LHCN-M2 (cell line): ENCODE measurements around the gene MAG. TPM values are rescaled to one million over a fixed set of nuclear protein-coding genes. Genes with fewer than 3 reads are reported as not detected.
"Not testable (repeated sequence)": the region's sequence is repeated elsewhere in the genome, so short reads cannot be mapped to it uniquely, and the experiment has no call there.

Experiments
- DNase-seq: peaks from one replicate; pipeline ENCODE4 v3.0.0-alpha.2; 2012; ENCODE audit warnings: low read depth
- total RNA-seq: library from RNA; depleted of rRNA; stranded (reverse); fragments of >200 nt; gene quantifications from 2 replicates; pipeline ENCODE4 v1.2.3, GENCODE V29; 2014

MAG gene
- total RNA-seq, 1 experiment from 2014 or later: not detected

DNA sequence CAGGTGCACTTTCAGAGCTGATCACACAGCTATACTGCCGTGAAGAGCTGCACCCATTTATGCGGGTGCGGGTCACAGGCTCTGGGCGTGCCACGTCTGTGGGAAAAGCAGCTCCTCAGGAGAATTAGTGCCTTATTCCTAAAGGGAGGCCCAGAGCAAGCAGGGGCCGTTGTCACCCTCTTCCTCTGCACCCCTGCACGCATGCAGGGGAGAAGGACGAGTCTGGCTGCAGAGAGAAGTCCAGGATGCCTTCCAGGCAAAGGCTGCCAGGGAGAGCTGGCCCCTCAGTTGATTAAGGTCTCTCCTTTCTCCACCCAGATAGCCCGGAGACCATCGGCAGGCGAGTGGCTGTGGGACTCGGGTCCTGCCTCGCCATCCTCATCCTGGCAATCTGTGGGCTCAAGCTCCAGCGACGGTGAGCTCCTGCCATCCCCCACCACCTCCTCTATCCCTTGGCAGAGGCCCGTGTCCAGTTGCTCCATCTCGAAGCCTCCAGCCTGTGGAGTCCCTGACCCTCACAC, 52.6 kb downstream of the MAG start:
- no peak for DNase-seq

DNA sequence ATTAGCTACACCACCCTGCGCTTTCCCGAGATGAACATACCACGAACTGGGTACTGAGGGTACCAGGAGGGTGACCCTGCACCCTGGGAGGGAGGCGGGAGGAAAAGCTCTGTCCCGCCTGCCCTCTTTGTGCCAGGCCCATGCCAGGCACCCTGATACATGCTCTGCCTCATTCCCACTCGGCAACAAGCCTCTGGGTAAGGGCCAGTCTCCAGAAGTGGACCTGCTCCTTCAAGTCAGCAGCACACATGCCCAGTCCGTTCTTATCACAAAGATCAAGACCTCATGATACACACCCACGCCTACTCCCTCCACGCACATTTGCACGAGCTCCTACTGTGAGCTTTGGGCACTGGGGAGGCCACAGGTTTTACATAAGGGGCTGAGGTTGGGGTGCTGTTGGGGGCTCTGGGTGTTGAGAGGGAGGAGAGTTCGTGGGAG, 53.7 kb downstream of the MAG start:
- no peak for DNase-seq

DNA sequence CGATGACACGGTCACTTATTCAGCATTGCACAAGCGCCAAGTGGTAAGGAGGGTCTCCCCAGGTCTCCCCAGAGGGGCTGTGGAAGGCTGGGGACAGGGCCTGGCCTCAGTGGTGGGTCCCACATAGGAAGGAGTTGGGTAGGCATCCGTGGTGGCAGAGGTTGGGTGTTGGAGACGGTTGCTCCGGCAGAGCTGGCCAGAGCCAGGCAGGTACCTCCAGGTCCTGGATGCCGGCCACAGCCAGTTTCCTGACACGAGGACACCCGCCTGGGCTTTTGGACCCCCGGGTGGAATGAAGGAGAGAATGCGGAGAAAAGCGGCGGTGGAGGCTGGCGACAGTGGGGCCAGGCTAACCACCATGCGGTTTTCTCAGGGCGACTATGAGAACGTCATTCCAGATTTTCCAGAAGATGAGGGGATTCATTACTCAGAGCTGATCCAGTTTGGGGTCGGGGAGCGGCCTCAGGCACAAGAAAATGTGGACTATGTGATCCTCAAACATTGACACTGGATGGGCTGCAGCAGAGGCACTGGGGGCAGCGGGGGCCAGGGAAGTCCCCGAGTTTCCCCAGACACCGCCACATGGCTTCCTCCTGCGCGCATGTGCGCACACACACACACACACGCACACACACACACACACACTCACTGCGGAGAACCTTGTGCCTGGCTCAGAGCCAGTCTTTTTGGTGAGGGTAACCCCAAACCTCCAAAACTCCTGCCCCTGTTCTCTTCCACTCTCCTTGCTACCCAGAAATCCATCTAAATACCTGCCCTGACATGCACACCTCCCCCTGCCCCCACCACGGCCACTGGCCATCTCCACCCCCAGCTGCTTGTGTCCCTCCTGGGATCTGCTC, 54.5 kb downstream of the MAG start:
- no peak for DNase-seq

DNA sequence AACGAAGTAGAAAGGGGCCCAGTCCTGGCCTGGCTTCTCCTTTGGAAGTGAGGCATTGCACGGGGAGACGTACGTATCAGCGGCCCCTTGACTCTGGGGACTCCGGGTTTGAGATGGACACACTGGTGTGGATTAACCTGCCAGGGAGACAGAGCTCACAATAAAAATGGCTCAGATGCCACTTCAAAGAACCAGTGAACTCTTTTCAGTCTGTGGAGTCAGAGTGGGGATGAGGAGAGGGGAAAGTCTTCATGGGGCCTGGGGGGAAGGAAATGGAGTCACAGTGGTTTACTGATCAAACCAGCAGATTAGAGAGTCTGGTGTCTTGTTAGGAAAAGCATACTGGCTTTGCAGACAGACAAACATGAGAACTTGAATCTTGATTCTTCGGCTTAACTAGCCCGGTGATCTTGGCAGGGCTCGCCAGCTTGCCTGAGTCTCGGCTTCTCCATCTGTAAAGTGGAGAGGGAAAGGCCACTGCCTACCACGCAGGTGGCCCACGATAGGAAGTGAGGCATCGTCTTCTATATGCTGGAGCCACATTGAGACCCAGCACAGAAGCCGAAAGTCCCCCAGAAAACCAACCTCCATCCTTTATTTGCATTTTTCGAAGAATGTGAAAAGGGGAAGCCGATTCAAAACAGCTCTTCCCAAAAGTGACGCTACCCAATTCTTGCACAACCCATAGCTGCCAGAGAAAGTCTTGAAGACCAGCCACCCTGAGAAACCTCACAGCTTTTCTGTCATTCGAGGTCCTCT, 55.4 kb downstream of the MAG start, which contains the start of gene FFAR1:
Gene FFAR1, plus strand, starts transcription at position 732 of the 759 bp plus-strand sequence. CDS start 3,650 bp downstream, outside the sequence.
- DNase-seq: no peak

DNA sequence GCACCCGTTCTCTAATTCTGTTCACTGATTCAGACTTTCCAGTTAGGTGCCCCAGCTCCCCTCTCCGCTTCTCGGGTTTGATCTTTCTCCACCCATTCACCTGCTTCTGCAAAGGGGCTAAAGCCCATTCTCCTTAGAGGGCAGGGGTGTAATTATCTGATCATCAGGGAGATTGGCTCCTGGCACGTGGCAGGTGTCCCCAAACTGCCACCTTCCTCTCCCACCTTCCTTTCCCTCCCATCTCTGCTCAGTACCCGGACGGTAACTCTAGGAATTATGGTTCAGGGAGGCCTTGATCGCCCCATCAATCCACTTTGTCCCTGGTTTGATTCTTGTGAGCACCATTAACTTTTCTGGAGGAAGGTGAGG, 56.0 kb downstream of the MAG start:
- no peak for DNase-seq

DNA sequence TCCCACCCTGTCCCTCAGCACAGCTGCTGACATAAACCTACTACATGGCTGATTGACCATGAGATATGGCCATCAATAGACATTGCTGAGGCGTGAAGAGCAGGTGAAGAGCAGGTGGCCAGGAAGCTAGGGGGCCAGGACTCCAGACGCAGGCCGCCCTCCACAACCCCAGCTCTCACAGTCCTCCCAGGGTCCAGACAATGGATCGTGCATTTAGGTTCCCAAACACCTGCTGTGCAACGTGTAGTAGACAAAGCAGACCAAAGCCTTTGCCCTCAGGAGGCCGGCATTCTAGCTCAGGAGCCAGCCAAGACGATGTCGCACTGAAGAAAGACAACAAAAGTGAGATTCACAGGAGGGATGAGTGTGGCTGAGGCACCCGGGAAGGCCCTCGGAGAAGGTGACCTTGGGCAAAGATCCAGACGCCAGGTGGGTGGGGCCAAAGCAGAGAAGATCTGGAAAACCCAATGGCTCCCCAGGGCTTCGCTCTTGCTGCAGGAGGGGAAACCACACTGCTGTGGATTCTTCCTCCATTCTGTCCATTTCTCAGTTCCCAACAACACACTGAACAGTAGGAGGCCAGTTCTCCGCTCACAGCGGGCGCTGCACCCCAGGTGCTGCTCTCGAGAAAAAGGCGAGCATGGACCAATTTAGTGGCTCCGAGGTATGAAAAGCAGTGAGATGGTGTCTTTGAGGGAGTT, 57.1 kb downstream of the MAG start:
- no peak for DNase-seq

DNA sequence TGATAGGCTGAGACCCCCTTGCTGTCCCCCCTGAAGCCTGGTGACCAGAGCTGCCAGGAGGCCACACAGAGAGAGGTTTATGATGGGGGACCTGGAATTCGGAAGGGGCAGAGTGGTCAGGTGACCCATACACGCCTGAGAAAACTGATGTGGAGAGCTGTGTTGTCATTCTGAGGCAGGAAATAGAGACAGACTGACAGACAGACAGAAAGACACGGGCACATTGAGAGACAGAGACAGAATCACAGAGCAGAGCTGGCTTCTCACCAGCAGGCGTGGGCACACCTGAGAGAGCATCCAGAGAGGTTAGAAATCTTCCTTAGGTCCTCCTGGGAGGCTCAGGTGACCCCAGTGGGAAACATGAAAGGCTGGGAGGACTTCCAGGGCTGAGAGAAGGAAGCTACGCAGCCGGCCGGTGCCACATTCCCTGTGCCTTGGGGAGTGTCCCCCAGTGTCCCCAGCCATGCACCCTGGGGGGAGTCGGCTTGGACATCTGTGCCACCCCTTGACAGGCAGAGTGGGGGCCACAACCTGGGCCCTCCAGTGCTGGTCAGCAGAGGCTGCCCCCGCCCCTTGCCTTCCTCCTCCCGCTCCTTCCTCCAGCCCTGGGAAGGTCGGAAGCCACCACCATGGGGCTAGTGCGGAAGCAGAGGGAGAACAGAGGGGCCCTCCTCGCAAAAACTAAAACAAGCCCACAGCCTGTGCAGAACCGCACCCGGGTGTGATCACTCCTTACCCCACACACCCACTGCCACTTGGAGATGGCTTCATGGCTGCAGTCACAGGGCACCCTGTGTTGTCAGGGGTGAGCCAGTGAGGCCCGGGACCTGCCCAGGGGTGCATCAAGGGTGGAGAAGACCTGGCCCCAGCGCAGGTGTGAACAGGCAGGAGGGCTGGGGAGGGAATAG, 57.9 kb downstream of the MAG start:
- DNase-seq: no peak

DNA sequence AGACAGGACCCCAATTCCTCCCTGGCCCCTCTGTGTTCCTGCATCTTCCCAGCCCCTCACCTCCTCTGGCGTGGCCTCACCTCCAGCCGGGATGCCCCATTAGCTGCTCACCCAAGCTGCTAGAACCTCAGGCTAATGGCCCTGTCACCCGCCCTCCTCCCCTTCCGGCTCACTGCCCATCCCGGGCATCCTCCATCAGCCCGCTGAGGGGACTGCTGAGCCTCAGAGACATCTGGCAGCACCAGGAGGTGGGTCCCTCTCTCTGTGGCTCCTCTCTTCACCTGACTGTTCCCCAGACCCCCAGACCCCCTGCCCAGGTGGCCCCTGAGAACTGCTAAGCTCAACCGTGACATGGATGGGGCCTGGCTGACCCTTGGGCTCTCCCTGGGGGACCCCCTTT, 58.6 kb downstream of the MAG start:
- DNase-seq: no peak

DNA sequence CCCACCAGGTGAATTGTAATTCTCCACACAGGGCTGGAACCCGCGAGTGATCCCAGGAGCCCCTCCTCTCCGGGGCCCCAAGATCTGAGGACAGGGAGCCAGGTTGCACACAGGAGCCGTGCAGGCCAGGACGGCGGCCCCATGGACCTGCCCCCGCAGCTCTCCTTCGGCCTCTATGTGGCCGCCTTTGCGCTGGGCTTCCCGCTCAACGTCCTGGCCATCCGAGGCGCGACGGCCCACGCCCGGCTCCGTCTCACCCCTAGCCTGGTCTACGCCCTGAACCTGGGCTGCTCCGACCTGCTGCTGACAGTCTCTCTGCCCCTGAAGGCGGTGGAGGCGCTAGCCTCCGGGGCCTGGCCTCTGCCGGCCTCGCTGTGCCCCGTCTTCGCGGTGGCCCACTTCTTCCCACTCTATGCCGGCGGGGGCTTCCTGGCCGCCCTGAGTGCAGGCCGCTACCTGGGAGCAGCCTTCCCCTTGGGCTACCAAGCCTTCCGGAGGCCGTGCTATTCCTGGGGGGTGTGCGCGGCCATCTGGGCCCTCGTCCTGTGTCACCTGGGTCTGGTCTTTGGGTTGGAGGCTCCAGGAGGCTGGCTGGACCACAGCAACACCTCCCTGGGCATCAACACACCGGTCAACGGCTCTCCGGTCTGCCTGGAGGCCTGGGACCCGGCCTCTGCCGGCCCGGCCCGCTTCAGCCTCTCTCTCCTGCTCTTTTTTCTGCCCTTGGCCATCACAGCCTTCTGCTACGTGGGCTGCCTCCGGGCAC, 59.6 kb downstream of the MAG start:
- DNase-seq: no peak

DNA sequence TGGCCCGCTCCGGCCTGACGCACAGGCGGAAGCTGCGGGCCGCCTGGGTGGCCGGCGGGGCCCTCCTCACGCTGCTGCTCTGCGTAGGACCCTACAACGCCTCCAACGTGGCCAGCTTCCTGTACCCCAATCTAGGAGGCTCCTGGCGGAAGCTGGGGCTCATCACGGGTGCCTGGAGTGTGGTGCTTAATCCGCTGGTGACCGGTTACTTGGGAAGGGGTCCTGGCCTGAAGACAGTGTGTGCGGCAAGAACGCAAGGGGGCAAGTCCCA, 60.2 kb downstream of the MAG start:
- no peak for DNase-seq

DNA sequence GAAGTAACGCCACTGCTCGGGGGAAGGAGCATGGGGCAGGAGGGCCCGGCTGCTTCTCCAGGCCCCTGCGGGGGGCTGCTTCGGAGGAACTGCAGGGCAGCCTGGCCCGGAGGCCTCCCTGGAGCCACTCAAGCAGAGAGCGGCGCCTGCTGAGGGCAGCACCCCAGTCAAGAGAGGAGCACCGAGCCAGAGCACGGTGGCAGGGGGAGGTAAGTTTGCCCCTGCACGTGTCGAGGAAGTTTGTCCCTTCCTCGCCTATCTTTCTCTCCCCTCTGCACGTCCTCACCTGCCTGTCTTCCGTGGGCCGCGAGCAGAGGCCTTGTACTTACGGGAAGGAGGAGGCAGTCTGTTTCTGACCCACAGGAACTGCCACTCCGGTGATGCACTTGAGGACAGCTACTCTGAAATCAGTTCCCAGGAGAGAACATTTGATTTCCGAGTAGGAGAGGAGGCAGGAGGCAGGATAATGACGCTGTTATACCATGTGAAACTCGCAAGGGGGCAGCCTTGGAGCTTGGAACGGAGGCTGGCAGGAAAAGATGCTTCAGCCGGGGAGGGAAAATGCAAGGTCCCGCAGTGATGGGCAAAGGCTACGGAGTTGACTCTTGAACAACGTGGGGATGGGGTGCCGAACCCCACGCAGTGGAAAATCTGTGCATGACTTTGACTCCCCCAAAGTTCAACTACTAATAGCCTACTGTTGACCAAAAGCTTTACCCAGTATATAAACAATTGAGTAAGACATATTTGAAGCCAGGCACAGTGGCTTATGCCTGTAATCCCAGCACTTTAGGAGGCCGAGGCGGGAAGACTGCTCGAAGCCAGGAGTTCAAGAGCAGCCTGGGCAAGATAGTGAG, 60.7 kb downstream of the MAG start:
- DNase-seq: peak; percentile 49

DNA sequence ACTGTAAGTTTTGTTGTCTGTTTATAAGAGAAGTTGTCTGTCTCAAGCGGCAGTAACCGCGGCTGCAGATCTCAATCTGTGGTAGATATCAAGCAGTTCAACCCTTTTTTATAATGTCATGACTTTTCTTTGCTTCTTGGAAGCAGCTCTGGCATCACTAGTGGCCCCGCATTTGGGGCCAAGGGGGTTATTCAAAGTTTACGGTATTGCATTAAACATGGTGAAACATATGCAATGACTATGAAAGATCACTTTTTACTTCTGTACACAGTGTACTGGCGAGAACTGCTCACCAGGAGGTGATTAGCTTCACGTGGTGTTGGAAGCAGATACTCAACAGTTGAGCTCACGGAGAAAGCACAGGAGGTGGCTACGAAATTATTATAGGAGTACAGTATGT, 61.7 kb downstream of the MAG start:
- no peak for DNase-seq

DNA sequence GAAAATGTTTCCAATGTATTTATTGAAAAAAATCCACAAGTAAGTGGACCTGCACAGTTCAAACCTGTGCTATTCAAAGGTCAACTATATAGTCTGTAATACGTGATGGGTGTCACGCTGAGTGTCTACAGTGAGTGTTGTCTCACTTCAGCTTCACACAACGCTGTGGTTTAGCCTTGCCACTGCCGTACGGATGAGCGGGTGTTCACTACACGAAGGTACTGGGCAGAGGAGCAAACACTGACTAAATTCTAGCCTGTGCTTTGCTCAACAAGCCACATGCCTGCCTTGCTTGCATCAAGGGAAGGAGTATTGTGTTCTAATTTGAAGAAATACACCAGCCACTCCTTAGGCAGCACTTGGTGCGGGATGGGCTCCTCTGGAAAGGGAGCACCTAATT, 62.9 kb downstream of the MAG start:
- DNase-seq: no peak

DNA sequence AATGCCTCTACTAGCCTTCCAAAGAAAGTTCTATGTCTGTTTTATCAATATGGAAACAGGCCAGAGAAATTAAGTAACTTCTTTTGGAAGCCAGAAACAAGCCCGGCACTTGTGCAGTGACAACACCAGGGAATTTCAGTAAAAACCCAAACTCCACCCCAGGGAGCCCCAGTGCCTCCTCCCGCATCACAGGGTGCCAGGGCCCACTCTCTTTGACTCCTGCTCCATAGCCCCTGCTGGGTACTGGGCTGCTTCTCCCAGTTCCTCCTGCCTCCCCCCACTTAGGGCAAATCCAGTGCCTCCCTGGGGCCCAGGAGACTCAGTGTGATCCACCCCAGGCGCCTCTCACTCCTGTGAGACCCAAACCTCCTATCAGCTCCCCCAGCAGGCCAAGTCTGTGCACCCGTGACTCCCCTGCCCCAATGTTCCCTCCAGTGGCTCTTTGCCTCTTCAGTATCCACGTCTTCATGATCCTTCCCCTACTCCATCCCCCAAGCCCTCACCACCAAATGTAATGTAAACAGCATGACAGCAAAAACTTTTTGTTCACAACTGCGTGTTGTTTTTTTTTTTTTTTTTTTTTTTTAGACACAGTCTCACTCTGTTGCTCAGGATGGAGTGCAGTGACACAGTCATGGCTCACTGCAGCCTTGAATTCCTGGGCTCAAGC, 64.0 kb downstream of the MAG start:
- DNase-seq: no peak

DNA sequence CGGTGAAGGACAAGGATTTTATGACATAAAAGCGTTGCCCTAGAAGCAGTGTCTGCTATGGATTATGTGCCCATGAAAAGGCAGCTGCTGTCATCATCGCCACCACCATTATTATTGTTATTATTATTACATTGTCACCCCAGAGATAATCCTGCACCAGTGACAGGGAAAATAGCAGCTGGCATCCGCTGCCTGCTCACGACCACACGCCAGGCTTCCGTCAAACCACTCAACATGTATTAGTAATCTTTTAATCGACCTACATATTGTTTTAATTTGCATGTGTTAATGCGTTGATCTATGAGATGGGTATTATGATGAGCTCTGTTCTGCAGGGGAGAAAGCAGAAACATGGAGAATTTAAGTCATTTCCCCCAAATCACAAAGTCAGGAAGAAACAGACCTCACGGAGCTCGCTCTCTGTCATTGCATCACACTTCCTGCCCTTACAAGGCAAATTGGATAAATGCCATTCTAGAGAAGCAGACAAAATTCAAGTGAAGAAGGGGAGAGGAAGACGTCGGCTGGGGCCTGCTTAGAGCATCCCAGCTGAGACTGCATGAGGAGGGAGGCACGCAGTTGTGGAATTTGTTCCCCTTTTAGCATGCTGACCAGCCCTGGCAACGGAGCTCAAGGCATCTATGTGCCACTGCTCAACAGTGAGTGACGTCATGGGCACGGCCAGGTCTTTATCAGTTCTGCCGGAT, 66.1 kb downstream of the MAG start, which contains the start of gene FFAR3:
Gene FFAR3, plus strand, starts transcription at position 594 of the 707 bp plus-strand sequence. CDS start 431 bp downstream, outside the sequence.
- DNase-seq: no peak

DNA sequence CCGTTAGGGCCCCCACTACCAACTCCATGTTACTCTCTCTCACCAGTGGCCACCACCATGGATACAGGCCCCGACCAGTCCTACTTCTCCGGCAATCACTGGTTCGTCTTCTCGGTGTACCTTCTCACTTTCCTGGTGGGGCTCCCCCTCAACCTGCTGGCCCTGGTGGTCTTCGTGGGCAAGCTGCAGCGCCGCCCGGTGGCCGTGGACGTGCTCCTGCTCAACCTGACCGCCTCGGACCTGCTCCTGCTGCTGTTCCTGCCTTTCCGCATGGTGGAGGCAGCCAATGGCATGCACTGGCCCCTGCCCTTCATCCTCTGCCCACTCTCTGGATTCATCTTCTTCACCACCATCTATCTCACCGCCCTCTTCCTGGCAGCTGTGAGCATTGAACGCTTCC, 66.9 kb downstream of the MAG start:
- DNase-seq: not testable (repeated sequence)

DNA sequence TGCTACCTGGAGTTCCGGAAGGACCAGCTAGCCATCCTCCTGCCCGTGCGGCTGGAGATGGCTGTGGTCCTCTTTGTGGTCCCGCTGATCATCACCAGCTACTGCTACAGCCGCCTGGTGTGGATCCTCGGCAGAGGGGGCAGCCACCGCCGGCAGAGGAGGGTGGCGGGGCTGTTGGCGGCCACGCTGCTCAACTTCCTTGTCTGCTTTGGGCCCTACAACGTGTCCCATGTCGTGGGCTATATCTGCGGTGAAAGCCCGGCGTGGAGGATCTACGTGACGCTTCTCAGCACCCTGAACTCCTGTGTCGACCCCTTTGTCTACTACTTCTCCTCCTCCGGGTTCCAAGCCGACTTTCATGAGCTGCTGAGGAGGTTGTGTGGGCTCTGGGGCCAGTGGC, 67.4 kb downstream of the MAG start:
- DNase-seq: not testable (repeated sequence)

DNA sequence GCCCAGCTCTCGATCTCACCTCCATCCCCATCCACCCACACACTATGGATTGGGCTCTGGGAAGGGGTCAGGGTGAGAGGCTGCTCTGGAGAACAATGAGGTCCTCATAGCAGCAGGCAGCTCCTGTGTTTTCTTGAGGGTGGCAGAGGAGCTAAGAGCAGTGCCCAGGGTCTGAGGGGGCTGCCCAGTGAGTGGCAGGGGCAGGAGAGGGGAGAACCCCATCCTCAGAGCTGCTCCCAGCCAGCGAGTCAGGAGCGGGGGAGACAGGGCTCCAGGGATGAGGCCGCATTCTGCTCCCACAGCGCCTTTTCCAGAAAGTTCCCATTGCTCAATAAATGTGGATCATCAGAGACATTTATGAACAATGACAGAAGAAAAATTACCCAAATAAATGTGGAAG, 68.1 kb downstream of the MAG start:
- not testable (repeated sequence) for DNase-seq
